Prostate gland (tissue), 2 donors: ENCODE results near the gene FAM89A. TPM values are rescaled to one million over a fixed set of nuclear protein-coding genes. Genes with fewer than 3 reads are reported as not detected.
"Not testable (repeated sequence)": the region's sequence is repeated elsewhere in the genome, so short reads cannot be mapped to it uniquely, and the experiment has no call there.

Experiments used
- DNase-seq: peaks from one replicate; pipeline ENCODE4 v3.0.0-alpha.2; 2019; ENCODE audit warnings: low spot score
- H3K27ac ChIP-seq, 2 donors: fragments of 200-600 bp; sonication (generic); 2 replicates each; pipeline ENCODE4 v1.5.1; 2017 to 2019
- H3K27me3 ChIP-seq: fragments of 200-600 bp; sonication (generic); replicated peaks from 2 replicates; pipeline ENCODE4 v1.5.1; 2019; ENCODE audit not compliant: insufficient read depth
- H3K36me3 ChIP-seq, 2 donors: fragments of 200-600 bp; sonication (generic); 1 replicate in 1 of 2; 2 replicates in 1 of 2; pipeline versions ENCODE4 v1.5.1 to v1.8.1; 2017 to 2019
- H3K4me1 ChIP-seq: fragments of 200-600 bp; sonication (generic); replicated peaks from 2 replicates; pipeline ENCODE4 v1.5.1; 2019
- H3K4me3 ChIP-seq, 2 donors: fragments of 200-600 bp; sonication (generic); 2 replicates each; pipeline ENCODE4 v1.5.1; 2017 to 2019
- H3K9me3 ChIP-seq: fragments of 200-600 bp; sonication (generic); 2 replicates; pipeline ENCODE4 v1.5.1; 2017
- POLR2A ChIP-seq: fragments of 450-650 bp; IDR thresholded peaks from one replicate; pipeline ENCODE4 v1.6.1; 2016; ENCODE audit warnings: antibody characterized with exemption, mild to moderate bottlenecking
- POLR2AphosphoS5 ChIP-seq: sonication (generic); formaldehyde crosslinking; IDR thresholded peaks from one replicate; pipeline ENCODE4 v1.6.1; 2017; ENCODE audit warnings: antibody characterized with exemption
- WGBS: methylation state at CpG from one replicate; pipeline ENCODE4 v1.1.5; 2018; 5-methylcytosine and 5-hydroxymethylcytosine counted together
- intact Hi-C: fragments of 100-400 bp; cut with DNase I; formaldehyde crosslinking; loops from one replicate; pipeline ENCODE4 v1.14.2; 2022
- total RNA-seq, 2 donors: library from RNA; depleted of rRNA; stranded (reverse); fragments of >200 nt; gene quantifications; one replicate each; pipeline ENCODE4 v1.1.0, GENCODE V29; 2016
- TF ChIP-seq, protein P1 (sequence below), 4 experiments: fragments of 200-600 bp in 2 of 4; fragments of 450-650 bp in 2 of 4; sonication (generic) in 2 of 4; IDR thresholded peaks; 1 replicate in 3 of 4; 2 replicates in 1 of 4; pipeline ENCODE4 v1.5.1; 2016 to 2019; ENCODE audit warnings: antibody characterized with exemption in 4 of 4, mild to moderate bottlenecking in 2 of 4, moderate library complexity in 2 of 4

Gene FAM89A
- total RNA-seq, 2 donors from 2014 or later: 13.7 to 13.9 TPM

DNA sequence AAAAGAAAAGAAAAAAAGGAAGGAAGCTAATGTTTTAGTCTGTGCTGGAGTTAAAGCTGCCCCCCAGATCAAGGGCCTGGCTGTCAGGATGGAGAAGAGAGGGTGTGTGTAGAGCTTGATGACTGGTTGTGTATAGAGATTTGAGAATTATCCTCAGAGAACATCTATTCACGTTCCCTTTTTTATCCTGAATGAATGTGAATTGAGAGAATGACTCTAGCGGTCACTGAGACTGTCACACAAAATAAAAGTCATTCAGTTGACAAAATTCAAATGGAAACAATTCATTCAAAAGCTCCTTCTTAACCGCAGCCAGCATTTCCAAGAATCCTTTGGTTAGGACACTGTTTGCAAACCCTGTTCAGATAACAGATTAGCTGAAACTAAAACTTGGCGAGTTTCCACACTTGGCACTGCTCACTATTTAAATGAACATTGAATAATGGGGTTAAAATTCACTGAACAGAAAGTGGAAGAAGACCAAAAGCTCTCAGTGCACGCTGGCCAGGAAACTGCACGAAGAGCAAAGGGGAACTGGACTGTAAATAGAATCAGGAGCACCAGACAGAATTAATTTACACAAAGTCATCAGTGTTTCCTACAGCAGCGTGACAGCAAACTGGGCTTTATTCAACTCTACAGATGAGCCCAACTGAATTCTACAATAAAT is 13.6 kb upstream of the FAM89A start:
- Histone ChIP-seq H3K36me3 (no peaks in the 10 kb centered on the region), H3K9me3 (no peaks in the 10 kb centered on the region), H3K4me3 (no peak overlapping the region), H3K27ac (no peak overlapping the region), H3K27me3 (no peaks in the 10 kb centered on the region), H3K4me1 (no peaks in the 10 kb centered on the region)
- peak; percentile 14 for DNase-seq
- intact Hi-C loops: no loop called here
- WGBS: 4% methylated on average over 7 of the region's 7 CpGs
- TF ChIP-seq POLR2AphosphoS5 (peak; percentile 5), POLR2A (no peak)
- TF ChIP-seq, protein P1, sequence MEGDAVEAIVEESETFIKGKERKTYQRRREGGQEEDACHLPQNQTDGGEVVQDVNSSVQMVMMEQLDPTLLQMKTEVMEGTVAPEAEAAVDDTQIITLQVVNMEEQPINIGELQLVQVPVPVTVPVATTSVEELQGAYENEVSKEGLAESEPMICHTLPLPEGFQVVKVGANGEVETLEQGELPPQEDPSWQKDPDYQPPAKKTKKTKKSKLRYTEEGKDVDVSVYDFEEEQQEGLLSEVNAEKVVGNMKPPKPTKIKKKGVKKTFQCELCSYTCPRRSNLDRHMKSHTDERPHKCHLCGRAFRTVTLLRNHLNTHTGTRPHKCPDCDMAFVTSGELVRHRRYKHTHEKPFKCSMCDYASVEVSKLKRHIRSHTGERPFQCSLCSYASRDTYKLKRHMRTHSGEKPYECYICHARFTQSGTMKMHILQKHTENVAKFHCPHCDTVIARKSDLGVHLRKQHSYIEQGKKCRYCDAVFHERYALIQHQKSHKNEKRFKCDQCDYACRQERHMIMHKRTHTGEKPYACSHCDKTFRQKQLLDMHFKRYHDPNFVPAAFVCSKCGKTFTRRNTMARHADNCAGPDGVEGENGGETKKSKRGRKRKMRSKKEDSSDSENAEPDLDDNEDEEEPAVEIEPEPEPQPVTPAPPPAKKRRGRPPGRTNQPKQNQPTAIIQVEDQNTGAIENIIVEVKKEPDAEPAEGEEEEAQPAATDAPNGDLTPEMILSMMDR (IDR thresholded peaks at IDR 0.05): no peak

DNA sequence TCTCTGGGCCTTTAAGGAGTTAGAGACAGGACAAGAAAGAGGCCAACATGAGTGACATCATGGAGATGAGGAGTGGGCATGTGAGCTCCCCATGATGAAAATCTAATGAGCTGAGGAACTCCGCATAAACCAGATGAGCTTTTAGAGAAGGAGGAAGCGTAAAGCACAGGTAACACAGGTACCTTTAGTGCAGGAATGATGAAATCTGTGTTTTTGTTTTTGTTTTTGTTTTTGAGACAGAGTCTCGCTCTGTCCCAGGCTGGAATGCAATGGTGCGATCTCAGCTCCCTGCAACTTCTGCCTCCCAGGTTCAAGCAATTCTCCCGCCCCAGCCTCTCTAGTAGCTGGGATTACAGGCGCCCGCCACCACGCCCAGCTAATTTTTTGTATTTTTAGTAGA is 12.7 kb upstream of the FAM89A start:
- H3K4me3 ChIP-seq: no peak overlapping the region
- H3K36me3 ChIP-seq: no peaks in the 10 kb centered on the region
- intact Hi-C loops: no loop called here
- no peak overlapping the region for H3K27ac ChIP-seq
- H3K9me3 ChIP-seq: no peaks in the 10 kb centered on the region
- WGBS: 94% methylated on average over 8 of the region's 8 CpGs
- no peak for DNase-seq
- no peak for TF ChIP-seq POLR2A
- TF ChIP-seq POLR2AphosphoS5: no peak
- TF ChIP-seq, protein P1 (IDR thresholded peaks at IDR 0.05): no peak
- H3K4me1 ChIP-seq: no peaks in the 10 kb centered on the region
- no peaks in the 10 kb centered on the region for H3K27me3 ChIP-seq

DNA sequence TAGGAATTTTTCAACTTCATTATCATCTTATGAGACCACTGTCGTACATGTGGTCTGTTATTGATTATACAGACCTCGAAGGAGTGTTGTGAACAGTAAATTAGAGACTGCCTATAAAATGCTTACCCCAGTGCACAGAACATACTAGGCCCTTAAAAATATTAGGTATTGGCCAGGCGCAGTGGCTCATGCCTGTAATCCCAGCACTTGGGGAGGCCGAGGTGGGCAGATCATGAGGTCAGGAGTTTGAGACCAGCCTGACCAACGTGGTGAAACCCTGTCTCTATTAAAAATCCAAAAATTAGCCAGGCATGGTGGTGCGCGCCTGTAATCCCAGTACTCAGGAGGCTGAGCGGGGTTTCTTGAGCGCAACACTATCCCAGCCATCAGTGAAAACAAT is 10.9 kb upstream of the FAM89A start:
- H3K27ac ChIP-seq, H3K27me3 ChIP-seq, H3K4me3 ChIP-seq, H3K9me3 ChIP-seq, DNase-seq, H3K4me1 ChIP-seq, H3K36me3 ChIP-seq, intact Hi-C loops: not testable (repeated sequence)
- 86% methylated on average over 9 of the region's 9 CpGs for WGBS

GRCh38 chr1:231050395-231050794 is 10.3 kb upstream of the FAM89A start:
- H3K27me3 ChIP-seq: no peaks in the 10 kb centered on the region
- no peaks in the 10 kb centered on the region for H3K4me1 ChIP-seq
- TF ChIP-seq POLR2AphosphoS5 (no peak), POLR2A (no peak)
- TF ChIP-seq, protein P1 (IDR thresholded peaks at IDR 0.05): no peak
- 65% methylated on average over 3 of the region's 3 CpGs for WGBS
- intact Hi-C loops: no loop called here
- H3K9me3 ChIP-seq: no peaks in the 10 kb centered on the region
- DNase-seq: no peak
- H3K4me3 ChIP-seq: no peak overlapping the region
- no peak overlapping the region for H3K27ac ChIP-seq
- no peaks in the 10 kb centered on the region for H3K36me3 ChIP-seq

- 57% methylated on average over 10 of the region's 10 CpGs for WGBS
- H3K27ac ChIP-seq: no peak overlapping the region
- intact Hi-C loops: no loop called here
- TF ChIP-seq, protein P1 (IDR thresholded peaks at IDR 0.05): no peak
- TF ChIP-seq POLR2A (no peak), POLR2AphosphoS5 (no peak)
- DNase-seq: no peak
- H3K36me3 ChIP-seq: no peaks in the 10 kb centered on the region
- H3K4me1 ChIP-seq: no peaks in the 10 kb centered on the region
- no peak overlapping the region for H3K4me3 ChIP-seq
- H3K27me3 ChIP-seq: no peaks in the 10 kb centered on the region
- H3K9me3 ChIP-seq: no peaks in the 10 kb centered on the region
These were observed 9.3 kb upstream of the FAM89A start for GRCh38 chr1:231049121-231049979.

- H3K4me3 ChIP-seq, H3K36me3 ChIP-seq, H3K9me3 ChIP-seq, intact Hi-C loops, H3K4me1 ChIP-seq, H3K27me3 ChIP-seq, DNase-seq, H3K27ac ChIP-seq: not testable (repeated sequence)
- 85% methylated on average over 9 of the region's 9 CpGs for WGBS
These were observed 8.4 kb upstream of the FAM89A start for GRCh38 chr1:231048419-231048818.

DNA sequence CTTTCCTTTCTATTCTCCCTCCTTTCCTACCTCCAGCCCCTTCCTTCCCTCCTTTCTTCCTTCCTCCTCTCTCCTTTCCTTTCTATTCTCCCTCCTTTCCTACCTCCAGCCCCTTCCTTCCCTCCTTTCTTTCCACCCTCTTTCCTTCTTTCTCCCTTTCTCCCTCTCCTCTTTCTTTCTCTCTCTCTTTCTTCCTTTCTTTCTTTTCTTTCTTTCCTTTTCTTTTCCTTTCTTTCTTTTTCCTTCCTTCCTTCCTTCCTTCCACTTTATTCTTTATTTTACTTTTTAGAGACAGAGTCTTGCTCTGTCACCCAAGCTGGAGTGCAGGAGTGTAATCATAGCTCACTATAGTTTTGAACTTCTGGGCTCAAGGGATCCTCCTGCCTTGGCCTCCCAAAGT is 7.5 kb upstream of the FAM89A start:
- intact Hi-C loops, H3K9me3 ChIP-seq, H3K27me3 ChIP-seq, H3K36me3 ChIP-seq, DNase-seq, H3K4me1 ChIP-seq, H3K27ac ChIP-seq, H3K4me3 ChIP-seq: not testable (repeated sequence)
